Measurements from ENCODE around the gene FBXW2. TPM values are rescaled to one million over a fixed set of nuclear protein-coding genes. Genes with fewer than 3 reads are reported as not detected.
A peak's percentile ranks its signal among the peaks of the same experiment; 100 is the strongest.

Gene FBXW2
- total RNA-seq, 1 donor from 2014 or later: 24.0 TPM

DNA sequence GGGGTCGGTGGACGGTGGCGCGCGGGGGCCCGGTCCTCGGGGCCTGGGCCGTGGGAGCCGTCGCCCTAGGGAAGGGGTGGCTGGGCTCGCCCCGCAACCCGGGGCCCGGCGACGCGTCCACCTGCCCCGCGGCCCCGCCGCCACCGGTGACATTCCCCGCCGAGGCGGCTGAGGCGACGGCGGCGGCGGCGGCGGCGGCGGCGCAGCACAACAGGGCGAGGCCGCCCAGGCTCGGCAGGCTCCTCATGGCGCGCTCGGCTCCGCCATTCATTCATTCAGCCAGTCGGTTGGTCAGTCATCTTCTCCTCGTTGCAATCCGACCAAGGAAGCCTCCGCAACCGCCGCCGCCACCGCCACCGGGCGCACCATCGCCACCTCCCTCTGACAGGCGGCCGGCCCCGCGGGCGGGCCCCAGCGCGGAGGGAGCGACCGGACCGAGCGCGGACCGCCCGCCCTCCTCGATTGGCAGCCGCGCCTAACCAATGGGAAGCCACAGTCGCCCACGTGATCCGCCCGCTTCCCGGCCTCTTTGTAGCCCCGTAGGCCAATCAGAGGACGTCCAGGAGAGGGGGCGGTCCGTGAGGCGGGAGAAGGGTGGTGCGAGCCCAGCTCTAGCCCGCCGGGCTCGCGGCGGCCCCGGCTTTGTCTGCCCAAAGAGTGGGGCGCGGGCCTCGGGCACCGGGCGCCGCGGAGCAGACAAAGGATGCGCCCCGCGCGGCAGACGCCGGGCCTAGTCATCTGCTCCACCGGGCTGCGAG is 78.9 kb downstream of the FBXW2 start, which contains the start of gene MEGF9:
Gene MEGF9 (minus strand): TSS at position 383 of the 758 bp plus-strand sequence. CDS start 112 bp downstream, at position 271.
- peak; percentile 58 for DNase-seq (ENCODE audit: low read depth)
- H3K4me3 ChIP-seq (ENCODE audit: low read depth, low read length): peak within 1 kb of the TSS; percentile 90
- TF ChIP-seq, protein P1, sequence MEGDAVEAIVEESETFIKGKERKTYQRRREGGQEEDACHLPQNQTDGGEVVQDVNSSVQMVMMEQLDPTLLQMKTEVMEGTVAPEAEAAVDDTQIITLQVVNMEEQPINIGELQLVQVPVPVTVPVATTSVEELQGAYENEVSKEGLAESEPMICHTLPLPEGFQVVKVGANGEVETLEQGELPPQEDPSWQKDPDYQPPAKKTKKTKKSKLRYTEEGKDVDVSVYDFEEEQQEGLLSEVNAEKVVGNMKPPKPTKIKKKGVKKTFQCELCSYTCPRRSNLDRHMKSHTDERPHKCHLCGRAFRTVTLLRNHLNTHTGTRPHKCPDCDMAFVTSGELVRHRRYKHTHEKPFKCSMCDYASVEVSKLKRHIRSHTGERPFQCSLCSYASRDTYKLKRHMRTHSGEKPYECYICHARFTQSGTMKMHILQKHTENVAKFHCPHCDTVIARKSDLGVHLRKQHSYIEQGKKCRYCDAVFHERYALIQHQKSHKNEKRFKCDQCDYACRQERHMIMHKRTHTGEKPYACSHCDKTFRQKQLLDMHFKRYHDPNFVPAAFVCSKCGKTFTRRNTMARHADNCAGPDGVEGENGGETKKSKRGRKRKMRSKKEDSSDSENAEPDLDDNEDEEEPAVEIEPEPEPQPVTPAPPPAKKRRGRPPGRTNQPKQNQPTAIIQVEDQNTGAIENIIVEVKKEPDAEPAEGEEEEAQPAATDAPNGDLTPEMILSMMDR (conservative IDR thresholded peaks at IDR 0.05; ENCODE audit: low read depth, low read length): no peak

- no peak for DNase-seq (ENCODE audit: low read depth)
- TF ChIP-seq, protein P1 (conservative IDR thresholded peaks at IDR 0.05; ENCODE audit: low read depth, low read length): no peak
- H3K4me3 ChIP-seq (ENCODE audit: low read depth, low read length): peak overlapping the region; percentile 90
These were observed 79.7 kb downstream of the FBXW2 start for GRCh38 chr9:120713257-120714087.

DNA sequence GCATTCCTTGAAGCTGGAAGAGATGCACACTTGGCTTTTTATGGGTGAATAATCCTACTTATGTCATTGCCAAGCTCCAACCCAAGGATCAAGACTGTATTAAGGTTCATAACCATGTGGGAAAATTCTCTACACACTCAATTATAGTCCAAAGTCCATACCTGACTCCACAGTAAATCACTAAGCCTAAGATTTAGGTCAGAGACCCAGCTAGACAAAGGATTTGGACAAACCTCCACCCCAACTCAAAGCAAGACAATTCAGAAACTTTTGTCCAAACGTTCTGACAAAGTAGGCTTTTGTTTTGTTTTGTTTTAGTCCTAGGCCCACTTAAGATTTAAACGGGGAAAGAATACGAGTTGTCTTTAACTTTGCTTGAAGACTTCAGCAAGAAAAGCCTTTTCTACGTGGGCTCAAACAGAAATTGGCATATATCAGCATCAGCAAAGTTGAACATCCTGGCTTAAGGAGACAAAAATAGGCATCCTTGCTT is 80.6 kb downstream of the FBXW2 start:
- TF ChIP-seq, protein P1 (conservative IDR thresholded peaks at IDR 0.05; ENCODE audit: low read depth, low read length): no peak
- H3K4me3 ChIP-seq (ENCODE audit: low read depth, low read length): peak overlapping the region; percentile 90
- no peak for DNase-seq (ENCODE audit: low read depth)

GRCh38 chr9:120711841-120712538 is 81.2 kb downstream of the FBXW2 start:
- TF ChIP-seq, protein P1 (conservative IDR thresholded peaks at IDR 0.05; ENCODE audit: low read depth, low read length): no peak
- peak overlapping the region; percentile 90 for H3K4me3 ChIP-seq (ENCODE audit: low read depth, low read length)
- DNase-seq (ENCODE audit: low read depth): no peak

GRCh38 chr9:120711354-120711753 is 81.9 kb downstream of the FBXW2 start:
- no peak for DNase-seq (ENCODE audit: low read depth)
- TF ChIP-seq, protein P1 (conservative IDR thresholded peaks at IDR 0.05; ENCODE audit: low read depth, low read length): no peak
- peak overlapping the region; percentile 90 for H3K4me3 ChIP-seq (ENCODE audit: low read depth, low read length)

- TF ChIP-seq, protein P1 (conservative IDR thresholded peaks at IDR 0.05; ENCODE audit: low read depth, low read length): no peak
- DNase-seq (ENCODE audit: low read depth): no peak
- H3K4me3 ChIP-seq (ENCODE audit: low read depth, low read length): peak overlapping the region; percentile 90
These were observed 82.9 kb downstream of the FBXW2 start for GRCh38 chr9:120710110-120710981.

Measured in epithelial cell of proximal tubule (primary cell).